ENCODE data around the gene ITGAX.

DNA sequence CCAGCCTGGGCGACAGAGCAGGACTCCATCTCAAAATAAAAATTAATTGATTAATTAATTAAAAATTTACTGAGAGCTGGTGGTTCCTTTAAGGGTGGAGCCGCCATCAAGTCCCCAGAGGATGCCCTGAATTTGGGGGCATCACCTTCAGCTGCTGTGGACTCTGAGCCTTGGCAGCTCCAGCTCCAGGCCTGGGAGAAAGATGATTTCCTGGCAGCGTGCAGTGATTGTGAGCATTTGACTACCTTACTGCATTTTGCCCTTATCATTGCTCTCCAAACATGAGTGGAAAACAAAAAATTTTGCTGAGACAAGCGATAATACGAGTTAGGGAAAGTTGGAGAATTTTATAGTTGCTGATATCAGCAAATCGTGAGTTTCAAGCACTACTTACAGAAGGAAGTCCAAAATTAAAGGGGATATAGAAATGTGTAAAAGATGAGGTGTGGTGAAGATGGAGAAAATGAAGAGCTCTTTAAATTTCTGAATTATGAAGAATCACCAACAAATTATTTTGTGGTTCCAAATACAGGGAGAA lies 35.6 kb downstream of the ITGAX start:
- TF ChIP-seq, protein P1, sequence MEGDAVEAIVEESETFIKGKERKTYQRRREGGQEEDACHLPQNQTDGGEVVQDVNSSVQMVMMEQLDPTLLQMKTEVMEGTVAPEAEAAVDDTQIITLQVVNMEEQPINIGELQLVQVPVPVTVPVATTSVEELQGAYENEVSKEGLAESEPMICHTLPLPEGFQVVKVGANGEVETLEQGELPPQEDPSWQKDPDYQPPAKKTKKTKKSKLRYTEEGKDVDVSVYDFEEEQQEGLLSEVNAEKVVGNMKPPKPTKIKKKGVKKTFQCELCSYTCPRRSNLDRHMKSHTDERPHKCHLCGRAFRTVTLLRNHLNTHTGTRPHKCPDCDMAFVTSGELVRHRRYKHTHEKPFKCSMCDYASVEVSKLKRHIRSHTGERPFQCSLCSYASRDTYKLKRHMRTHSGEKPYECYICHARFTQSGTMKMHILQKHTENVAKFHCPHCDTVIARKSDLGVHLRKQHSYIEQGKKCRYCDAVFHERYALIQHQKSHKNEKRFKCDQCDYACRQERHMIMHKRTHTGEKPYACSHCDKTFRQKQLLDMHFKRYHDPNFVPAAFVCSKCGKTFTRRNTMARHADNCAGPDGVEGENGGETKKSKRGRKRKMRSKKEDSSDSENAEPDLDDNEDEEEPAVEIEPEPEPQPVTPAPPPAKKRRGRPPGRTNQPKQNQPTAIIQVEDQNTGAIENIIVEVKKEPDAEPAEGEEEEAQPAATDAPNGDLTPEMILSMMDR (IDR thresholded peaks at IDR 0.05; ENCODE audit: insufficient read depth, low read length, poor library complexity, severe bottlenecking), result no peak
- no peak for TF ChIP-seq EZH2phosphoT487 (conservative IDR thresholded peaks at IDR 0.05; ENCODE audit: low read length)
